ENCODE data around the gene TBC1D3H. TPM values are rescaled to one million over a fixed set of nuclear protein-coding genes. Genes with fewer than 3 reads are reported as not detected.
"Not testable (repeated sequence)": the region's sequence is repeated elsewhere in the genome, so short reads cannot be mapped to it uniquely, and the experiment has no call there.

Gene TBC1D3H
- total RNA-seq, result not detected
- polyA plus RNA-seq (ENCODE audit: insufficient read length in 2 of 2), result not detected
- long read RNA-seq, donor 1, result 0 reads
- long read RNA-seq, donor 2, result 0 reads
- long read RNA-seq, donor 3, result 0 reads
- long read RNA-seq, donor 4, result 0 reads

DNA sequence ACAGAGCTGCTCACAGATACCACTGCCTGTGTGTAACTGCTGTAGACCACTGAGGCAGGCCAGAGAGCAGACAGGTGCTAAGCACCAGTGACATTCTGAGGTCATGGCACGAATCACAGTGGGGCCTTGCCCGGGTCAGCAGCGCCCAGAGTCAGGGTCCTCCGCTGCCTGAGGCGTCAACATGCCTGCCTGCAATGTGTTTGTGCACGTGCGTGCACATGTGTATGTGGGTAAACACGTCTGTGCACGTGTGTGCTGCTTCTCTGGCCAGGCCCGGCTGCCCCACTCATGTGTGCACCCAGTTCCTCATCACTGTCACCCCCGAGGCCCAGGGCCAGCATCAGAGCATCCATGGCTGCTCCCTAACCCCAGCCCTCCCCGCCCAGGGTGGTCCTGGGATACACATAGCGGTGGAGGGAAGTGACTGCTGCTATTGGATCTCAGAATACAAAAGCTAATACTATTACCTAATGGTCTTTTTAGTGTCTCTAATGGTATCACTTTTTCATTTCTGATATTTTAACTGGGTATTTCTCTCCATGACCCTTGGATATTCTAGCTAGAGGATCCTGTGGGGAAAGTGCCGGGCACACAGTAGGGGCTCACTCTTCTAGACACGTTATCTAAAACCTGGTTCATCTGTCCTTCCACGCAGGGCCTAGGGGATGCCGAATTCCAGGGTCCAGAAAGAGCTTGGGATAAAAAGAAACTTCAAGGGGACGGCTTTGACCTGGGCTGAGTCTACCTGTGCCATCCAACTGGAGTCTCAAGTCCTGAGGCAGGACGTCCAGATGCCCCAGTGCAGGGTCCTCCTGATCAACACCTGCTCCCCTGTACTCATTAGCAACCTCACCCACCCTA is at the start of gene TBC1D3H:
TBC1D3H (minus strand) TSS at position 51 of the 861 bp plus-strand sequence. CDS start 1,540 bp downstream, outside the sequence.
- H3K4me1 ChIP-seq (ENCODE audit: control insufficient read depth, insufficient read depth, low read length); H3K9me3 ChIP-seq (ENCODE audit: control insufficient read depth, insufficient read depth, low read length); H3K4me3 ChIP-seq (ENCODE audit: low read depth, low read length); H3K27me3 ChIP-seq (ENCODE audit: control insufficient read depth, insufficient read depth, low read length); H3K36me3 ChIP-seq (ENCODE audit: control insufficient read depth, insufficient read depth, low read length); H3K27ac ChIP-seq (ENCODE audit: low read depth, low read length): not testable (repeated sequence)
- WGBS (ENCODE audit: insufficient coverage), result 73% methylated on average over 3 of the region's 19 CpGs
- DNase-seq (ENCODE audit: low read depth in 4 of 6, low spot score in 6 of 6), result peak in 1 of 6 donors; percentile 0

DNA sequence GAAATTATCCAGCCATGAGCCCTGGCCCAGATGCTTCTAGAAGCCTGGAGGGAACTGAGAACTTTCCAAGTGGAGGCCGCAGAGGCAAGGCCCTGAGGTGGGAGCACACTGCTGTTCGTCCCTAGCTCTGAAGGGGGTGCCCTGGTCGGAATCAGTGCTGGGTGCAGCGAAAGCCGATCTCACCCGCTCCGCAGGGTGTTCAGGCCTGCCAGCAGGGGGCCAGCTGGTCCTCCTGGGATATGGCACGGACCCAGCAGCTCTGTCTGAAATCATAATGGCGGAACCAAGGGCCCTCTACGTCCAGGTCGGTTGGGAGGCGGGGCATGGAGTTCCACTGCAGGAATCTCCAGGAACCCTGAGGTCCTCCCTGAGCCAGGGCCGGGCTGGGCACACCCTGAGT is 40.7 kb upstream of the TBC1D3H start:
- not testable (repeated sequence) for H3K27me3 ChIP-seq (ENCODE audit: control insufficient read depth, insufficient read depth, low read length); H3K4me1 ChIP-seq (ENCODE audit: control insufficient read depth, insufficient read depth, low read length); H3K36me3 ChIP-seq (ENCODE audit: control insufficient read depth, insufficient read depth, low read length); DNase-seq (ENCODE audit: low read depth in 4 of 6, low spot score in 6 of 6); H3K4me3 ChIP-seq (ENCODE audit: low read depth, low read length); H3K9me3 ChIP-seq (ENCODE audit: control insufficient read depth, insufficient read depth, low read length); H3K27ac ChIP-seq (ENCODE audit: low read depth, low read length)
- WGBS (ENCODE audit: insufficient coverage), result 100% methylated on average over 5 of the region's 13 CpGs

DNA sequence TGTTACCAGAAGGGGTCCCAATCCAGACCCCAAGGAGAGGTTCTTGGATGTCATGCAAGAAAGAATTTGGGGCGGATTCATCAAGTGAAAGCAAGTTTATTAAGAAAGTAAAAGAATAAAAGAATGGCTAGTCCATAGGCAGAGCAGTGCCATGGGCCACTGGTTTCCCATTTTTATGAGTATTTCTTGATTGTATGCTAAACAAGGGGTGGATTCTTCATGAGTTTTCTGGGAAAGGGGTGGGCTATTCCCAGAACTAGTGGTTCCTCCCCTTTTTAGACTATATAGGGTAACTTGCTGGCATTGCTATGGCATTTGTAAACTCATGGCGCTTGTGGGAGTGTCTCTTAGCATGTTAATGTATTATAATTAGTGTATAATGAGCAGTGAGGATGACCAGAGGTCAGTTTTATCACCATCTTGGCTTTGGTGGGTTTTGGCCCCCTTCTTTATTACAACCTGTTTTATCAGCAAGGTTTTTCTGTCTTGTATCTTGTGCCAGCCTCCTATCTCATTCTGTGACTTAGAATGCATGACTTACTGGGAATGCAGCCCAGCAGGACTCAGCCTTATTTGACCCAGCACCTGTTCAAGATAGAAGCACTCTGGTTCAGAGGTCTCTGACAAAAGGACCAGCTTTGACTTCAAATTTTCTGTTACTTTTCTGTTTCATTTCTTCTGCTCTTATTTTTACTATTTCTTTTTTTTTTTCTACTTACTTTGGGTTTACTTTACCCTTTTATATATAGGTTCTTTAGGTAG is 27.1 kb upstream of the TBC1D3H start:
- H3K4me3 ChIP-seq (ENCODE audit: low read depth, low read length); DNase-seq (ENCODE audit: low read depth in 4 of 6, low spot score in 6 of 6); H3K9me3 ChIP-seq (ENCODE audit: control insufficient read depth, insufficient read depth, low read length); H3K36me3 ChIP-seq (ENCODE audit: control insufficient read depth, insufficient read depth, low read length); H3K27ac ChIP-seq (ENCODE audit: low read depth, low read length); H3K4me1 ChIP-seq (ENCODE audit: control insufficient read depth, insufficient read depth, low read length); H3K27me3 ChIP-seq (ENCODE audit: control insufficient read depth, insufficient read depth, low read length): not testable (repeated sequence)
- no CpG with 5 or more reads among the region's 2 CpGs for WGBS (ENCODE audit: insufficient coverage)

GRCh38 chr17:36390943-36391645 is 2.9 kb upstream of the TBC1D3H start:
- not testable (repeated sequence) for H3K36me3 ChIP-seq (ENCODE audit: control insufficient read depth, insufficient read depth, low read length)

GRCh38 chr17:36375938-36376337 is 12.3 kb downstream of the TBC1D3H start:
- H3K4me3 ChIP-seq (ENCODE audit: low read depth, low read length); DNase-seq (ENCODE audit: low read depth in 4 of 6, low spot score in 6 of 6); H3K27me3 ChIP-seq (ENCODE audit: control insufficient read depth, insufficient read depth, low read length); H3K27ac ChIP-seq (ENCODE audit: low read depth, low read length); H3K9me3 ChIP-seq (ENCODE audit: control insufficient read depth, insufficient read depth, low read length); H3K4me1 ChIP-seq (ENCODE audit: control insufficient read depth, insufficient read depth, low read length); H3K36me3 ChIP-seq (ENCODE audit: control insufficient read depth, insufficient read depth, low read length): not testable (repeated sequence)
- no CpG with 5 or more reads among the region's 7 CpGs for WGBS (ENCODE audit: insufficient coverage)

More at GRCh38 chr17:36390943-36391645, 2.9 kb upstream of the TBC1D3H start:
- H3K4me1 ChIP-seq (ENCODE audit: control insufficient read depth, insufficient read depth, low read length); DNase-seq (ENCODE audit: low read depth in 4 of 6, low spot score in 6 of 6); H3K4me3 ChIP-seq (ENCODE audit: low read depth, low read length); H3K9me3 ChIP-seq (ENCODE audit: control insufficient read depth, insufficient read depth, low read length); H3K27me3 ChIP-seq (ENCODE audit: control insufficient read depth, insufficient read depth, low read length); H3K27ac ChIP-seq (ENCODE audit: low read depth, low read length): not testable (repeated sequence)
- WGBS (ENCODE audit: insufficient coverage), result no CpG with 5 or more reads among the region's 9 CpGs

GRCh38 chr17:36362496-36362895 is 25.7 kb downstream of the TBC1D3H start:
- no CpG with 5 or more reads among the region's 6 CpGs for WGBS (ENCODE audit: insufficient coverage)
- H3K9me3 ChIP-seq (ENCODE audit: control insufficient read depth, insufficient read depth, low read length); H3K4me1 ChIP-seq (ENCODE audit: control insufficient read depth, insufficient read depth, low read length); DNase-seq (ENCODE audit: low read depth in 4 of 6, low spot score in 6 of 6); H3K4me3 ChIP-seq (ENCODE audit: low read depth, low read length); H3K27ac ChIP-seq (ENCODE audit: low read depth, low read length); H3K36me3 ChIP-seq (ENCODE audit: control insufficient read depth, insufficient read depth, low read length); H3K27me3 ChIP-seq (ENCODE audit: control insufficient read depth, insufficient read depth, low read length): not testable (repeated sequence)

Small RNA genes within 50 kb of the gene (small RNA-seq; reads per million reads assigned to genes)
- gene RNU6-1192P (ENCODE audit: low replicate concordance), result not detected

Other genes with a start within 250 kb of the TBC1D3H start
- 1 to 10 TPM; 1.2 to 4.0 TPM for gene TBC1D3B, start 211.8 kb downstream of the TBC1D3H start, total RNA-seq
- gene TBC1D3B, start 211.8 kb downstream of the TBC1D3H start, polyA plus RNA-seq (ENCODE audit: insufficient read length in 2 of 2), result 10 to 100 TPM; 14.2 to 32.5 TPM
- 1 to 10 TPM; 2.8 to 6.3 TPM for gene CCL3L1, start 191.7 kb downstream of the TBC1D3H start, total RNA-seq
- 1 to 10 TPM; 2.7 to 8.0 TPM for gene CCL3L1, start 191.7 kb downstream of the TBC1D3H start, polyA plus RNA-seq (ENCODE audit: insufficient read length in 2 of 2)
- 10 to 100 TPM in 1 of 2 donors, 1 to 10 TPM in 1; 3.1 to 10.4 TPM for gene CCL4L2, start 177.4 kb downstream of the TBC1D3H start, total RNA-seq
- gene CCL4L2, start 177.4 kb downstream of the TBC1D3H start, polyA plus RNA-seq (ENCODE audit: insufficient read length in 2 of 2), result 1 to 10 TPM; 2.1 to 6.6 TPM
- gene TBC1D3I, start 123.9 kb downstream of the TBC1D3H start, total RNA-seq, result not detected
- 1 to 10 TPM in 1 of 2 donors, under 1 TPM in 1; 0.68 to 9.5 TPM for gene TBC1D3I, start 123.9 kb downstream of the TBC1D3H start, polyA plus RNA-seq (ENCODE audit: insufficient read length in 2 of 2)
- not detected for gene TBC1D3G, start 64.6 kb downstream of the TBC1D3H start, total RNA-seq
- not detected for gene TBC1D3G, start 64.6 kb downstream of the TBC1D3H start, polyA plus RNA-seq (ENCODE audit: insufficient read length in 2 of 2)
- 10 to 100 TPM; 35.2 to 54.8 TPM for gene ZNHIT3, start 98.2 kb upstream of the TBC1D3H start, total RNA-seq
- gene ZNHIT3, start 98.2 kb upstream of the TBC1D3H start, polyA plus RNA-seq (ENCODE audit: insufficient read length in 2 of 2), result 10 to 100 TPM; 72.6 to 73.6 TPM
- 10 to 100 TPM; 33.8 to 38.6 TPM for gene MYO19, start 146.4 kb upstream of the TBC1D3H start, total RNA-seq
- 10 to 100 TPM; 29.0 to 46.8 TPM for gene MYO19, start 146.4 kb upstream of the TBC1D3H start, polyA plus RNA-seq (ENCODE audit: insufficient read length in 2 of 2)
- gene PIGW, start 146.6 kb upstream of the TBC1D3H start, total RNA-seq, result 1 to 10 TPM; 5.2 to 9.0 TPM
- 10 to 100 TPM in 1 of 2 donors, 1 to 10 TPM in 1; 8.1 to 11.6 TPM for gene PIGW, start 146.6 kb upstream of the TBC1D3H start, polyA plus RNA-seq (ENCODE audit: insufficient read length in 2 of 2)
- gene GGNBP2, start 156.5 kb upstream of the TBC1D3H start, total RNA-seq, result 10 to 100 TPM; 67.1 to 76.3 TPM
- gene GGNBP2, start 156.5 kb upstream of the TBC1D3H start, polyA plus RNA-seq (ENCODE audit: insufficient read length in 2 of 2), result 10 to 100 TPM; 64.0 to 70.6 TPM
- gene DHRS11, start 203.4 kb upstream of the TBC1D3H start, total RNA-seq, result 1 to 10 TPM; 6.0 to 9.4 TPM
- 10 to 100 TPM; 20.6 to 24.5 TPM for gene DHRS11, start 203.4 kb upstream of the TBC1D3H start, polyA plus RNA-seq (ENCODE audit: insufficient read length in 2 of 2)
- gene MRM1, start 213.1 kb upstream of the TBC1D3H start, total RNA-seq, result 1 to 10 TPM; 2.7 to 4.2 TPM
- 1 to 10 TPM; 3.9 to 6.1 TPM for gene MRM1, start 213.1 kb upstream of the TBC1D3H start, polyA plus RNA-seq (ENCODE audit: insufficient read length in 2 of 2)

All from spinal cord (tissue), 10 donors.